Fibroblast of peridontal ligament (primary cell): ENCODE results near the gene MDP1.
"Not testable (repeated sequence)": the region's sequence is repeated elsewhere in the genome, so short reads cannot be mapped to it uniquely, and the experiment has no call there.

Experiments used
- DNase-seq: peaks from one replicate; pipeline ENCODE4 v3.0.0-alpha.2; 2010; ENCODE audit errors: extremely low read depth

Gene MDP1

DNA sequence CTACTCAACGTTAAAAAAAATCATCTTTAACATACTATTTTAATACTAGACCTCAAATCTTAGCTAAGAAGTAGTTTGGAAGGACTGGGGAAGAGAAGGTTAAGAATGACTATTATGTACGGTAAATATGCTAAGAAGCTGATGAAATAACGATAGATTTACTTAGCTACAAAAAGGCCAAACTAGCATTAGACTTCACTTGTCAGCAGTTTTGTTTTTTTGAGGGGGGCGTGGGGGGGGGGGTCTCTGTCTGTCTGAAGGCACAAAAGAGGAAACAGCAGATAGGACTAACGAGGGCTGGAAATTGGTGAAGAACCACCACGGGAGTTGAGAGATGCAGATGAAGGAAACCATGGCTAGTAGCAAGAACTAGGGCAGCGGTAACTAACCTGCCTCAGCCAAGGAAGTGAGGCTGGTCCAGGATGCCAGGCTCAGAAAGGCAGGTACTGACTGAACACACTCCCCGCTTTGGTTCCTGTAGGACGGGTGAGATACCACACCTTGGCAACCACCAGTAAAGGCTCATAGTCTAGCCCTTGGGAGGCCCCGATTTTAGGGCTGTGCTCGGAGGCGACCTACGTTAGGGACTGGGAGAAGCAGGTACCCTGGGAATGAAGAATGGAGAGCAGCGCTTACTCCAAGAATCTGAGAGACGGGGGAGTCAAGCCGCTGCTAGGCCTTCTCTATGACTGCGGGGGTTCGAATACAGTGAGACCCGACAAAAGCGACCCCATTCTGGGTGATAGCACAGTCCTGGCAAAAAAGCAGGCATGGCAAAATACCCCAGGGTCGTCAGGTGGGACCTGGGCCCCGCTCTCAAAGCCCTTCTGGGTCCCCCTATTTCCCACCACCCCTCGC is 15.6 kb upstream of the MDP1 start:
- no peak for DNase-seq

DNA sequence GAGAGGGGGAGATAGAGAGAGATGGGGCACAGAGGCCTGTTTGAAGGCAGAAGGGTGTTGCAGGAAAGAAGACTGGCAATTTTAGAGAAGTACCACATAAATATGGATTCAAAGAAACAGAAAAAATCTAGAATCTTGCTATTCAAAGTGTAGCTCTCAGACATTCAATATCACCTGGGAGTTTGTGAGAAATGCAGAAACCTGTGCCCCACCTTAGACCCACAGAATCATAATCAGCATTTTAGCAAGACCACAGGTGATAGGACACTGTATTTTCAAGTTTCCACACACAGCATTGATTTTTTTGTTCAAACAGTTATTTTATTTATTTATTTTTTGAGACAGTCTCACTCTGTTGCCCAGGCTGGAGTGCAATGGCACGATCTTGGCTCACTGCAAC is 13.0 kb upstream of the MDP1 start:
- no peak for DNase-seq

DNA sequence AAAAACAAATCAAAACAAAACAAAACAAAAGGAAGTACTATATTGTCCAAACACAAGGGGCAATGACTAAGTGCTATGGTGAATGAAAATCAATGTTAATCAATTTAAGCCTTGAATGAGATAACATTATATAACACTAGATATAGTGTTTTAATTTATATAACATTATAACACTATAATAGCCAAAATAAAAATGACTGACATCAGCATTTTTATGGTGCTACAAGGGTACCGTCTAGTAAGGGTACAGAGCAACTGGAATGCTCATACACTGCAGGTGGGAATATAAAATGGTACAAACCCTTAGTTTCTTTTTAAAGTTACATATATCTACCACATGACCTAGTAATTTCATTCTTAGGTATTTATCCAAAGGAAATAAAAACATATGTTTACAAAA is 10.6 kb upstream of the MDP1 start:
- no peak for DNase-seq

DNA sequence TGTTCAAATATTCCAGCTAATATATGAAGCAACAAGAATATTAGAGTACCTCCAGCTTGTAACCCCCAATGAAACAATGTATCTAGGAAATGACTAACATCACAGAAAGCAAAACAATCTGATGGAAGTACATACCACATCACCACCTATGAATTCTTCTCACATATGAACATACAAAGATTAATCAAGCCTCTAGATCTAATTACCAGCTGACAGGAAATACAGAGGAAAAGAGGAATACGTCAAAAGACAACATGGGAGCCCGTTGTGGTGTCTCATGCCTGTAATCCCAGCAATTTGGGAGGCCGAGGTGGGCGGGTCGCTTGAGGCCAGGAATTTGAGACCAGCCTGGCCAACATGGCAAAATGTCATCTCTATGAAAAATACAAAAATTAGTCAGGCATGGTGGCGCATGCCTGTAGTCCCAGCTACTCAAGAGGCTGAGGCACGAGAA is 8.8 kb upstream of the MDP1 start:
- no peak for DNase-seq

DNA sequence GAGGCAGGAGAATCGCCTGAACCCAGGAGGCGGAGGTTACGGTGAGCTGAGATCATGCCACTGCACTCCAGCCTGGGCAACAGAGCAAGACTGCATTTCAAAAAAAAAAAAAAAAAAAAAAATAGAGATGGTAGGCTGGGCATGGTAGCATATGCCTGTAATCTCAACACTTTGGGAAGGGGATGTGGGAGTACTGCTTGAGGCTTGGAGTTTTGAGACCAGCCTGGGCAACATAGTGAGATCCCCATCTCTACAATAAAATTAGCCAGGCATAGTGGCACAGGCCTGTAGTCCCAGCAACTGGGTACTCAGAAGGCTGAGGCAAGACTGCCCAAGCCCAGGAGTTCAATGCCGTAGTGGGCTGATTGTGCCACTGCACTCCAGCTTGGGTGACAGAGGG is 7.1 kb upstream of the MDP1 start:
- DNase-seq: not testable (repeated sequence)

DNA sequence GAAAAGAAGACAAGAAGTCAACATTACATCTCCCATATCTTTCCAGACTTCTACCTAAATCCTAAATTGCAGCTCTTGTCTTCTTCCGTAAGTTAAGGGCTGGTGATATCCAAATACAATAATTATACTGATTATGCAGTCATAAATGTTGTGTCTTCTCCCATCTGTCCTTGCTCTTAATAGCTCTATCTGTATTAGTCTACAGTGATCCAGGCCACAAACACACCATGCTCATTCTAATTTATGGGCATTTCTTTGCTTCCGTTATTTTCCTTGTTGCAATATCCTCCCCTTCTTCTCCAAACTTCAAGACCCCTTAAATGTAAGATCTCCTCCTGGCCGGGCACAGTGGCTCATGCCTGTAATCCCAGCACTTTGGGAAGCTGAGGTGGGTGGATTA is 3.7 kb upstream of the MDP1 start:
- no peak for DNase-seq

DNA sequence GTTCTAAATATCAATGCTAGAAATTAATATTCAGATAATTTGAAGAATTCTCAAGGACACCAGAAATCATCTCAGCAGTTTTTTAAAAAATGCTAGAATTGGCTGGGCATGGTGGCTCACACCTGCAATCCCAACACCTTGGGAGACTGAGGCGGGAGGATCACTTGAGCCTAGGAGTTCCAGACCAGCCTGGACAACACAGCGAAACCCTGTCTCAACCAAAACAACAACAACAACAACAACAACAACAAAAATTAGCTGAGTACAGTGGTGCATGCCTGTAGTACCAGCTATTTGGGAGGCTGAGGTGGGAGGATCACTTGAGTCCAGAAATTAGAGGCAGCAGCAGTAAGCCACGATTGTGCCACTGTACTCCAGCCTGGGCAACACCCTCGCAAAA is 3.2 kb upstream of the MDP1 start:
- no peak for DNase-seq

DNA sequence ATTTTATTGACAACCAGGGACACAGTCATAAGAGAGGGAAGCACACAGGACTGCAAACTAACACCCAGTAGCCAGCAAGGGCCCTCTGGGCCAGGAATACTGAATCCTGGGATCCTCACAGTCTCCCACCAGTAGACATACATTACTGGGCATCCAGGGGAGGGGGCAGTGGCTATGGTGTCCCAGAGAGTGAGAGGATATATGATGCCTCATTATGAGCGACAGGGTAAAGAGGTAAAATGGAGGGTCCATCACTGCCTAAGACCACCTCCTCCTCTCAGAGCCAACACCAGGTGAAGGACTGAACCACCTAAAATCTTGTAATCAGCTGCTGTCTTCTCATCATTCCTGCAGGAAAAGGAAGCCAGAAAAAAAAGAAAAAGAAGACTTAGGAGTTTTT is 1.0 kb upstream of the MDP1 start:
- not testable (repeated sequence) for DNase-seq

DNA sequence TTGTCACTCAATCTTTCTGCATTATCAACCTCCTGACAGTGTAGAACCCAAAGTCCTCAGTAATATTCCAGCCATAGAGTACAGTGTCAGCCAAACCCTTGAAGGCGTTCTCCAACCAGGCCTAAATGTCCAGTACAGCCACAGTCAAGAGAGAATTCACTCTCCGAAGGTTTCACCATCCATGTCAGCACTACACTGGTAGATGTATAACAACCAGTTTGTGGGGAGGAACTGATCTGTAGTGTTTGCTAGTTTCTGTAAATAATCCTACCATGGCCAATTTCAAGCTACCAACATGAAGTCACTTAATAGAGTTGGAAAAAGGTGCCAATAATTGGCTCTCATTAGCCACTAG is 456 bp upstream of the MDP1 start:
- no peak for DNase-seq

DNA sequence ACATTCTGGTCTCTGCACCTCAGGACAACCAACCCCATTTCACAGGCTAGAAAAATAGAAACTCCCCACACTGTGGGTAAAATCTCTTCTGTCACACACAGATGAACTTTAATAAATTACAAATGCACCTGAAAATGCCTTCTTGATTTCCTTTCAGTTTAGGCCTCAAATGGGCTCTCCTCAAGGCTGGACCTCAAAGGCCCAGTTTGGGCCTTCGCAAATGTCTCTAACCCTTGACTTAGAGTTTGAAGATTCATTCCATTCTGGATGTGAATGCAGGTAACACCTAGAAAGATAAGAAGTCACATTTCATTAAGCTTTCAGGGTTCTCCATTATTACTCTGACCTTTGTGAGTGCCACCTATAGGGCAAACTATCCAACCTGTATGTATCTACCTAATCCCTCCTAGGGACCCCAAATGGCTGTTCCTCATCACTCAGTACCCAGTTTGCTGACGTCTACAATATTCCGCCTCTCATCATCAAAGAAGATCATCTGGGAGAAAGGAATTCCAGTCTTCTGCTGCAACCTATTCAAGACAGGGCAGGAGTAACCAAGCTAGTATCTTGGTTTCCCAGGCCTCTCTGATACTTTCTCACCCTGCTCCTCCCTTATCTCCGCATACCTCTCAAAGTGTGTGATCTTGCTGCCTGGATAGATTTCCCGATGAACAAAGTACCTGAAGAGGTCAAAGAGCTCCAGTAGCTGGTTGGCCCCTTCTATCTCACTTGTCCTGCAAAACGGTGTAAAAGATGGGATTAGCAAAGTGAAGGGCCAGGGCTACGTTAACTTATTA is 1.8 kb downstream of the MDP1 start:
- DNase-seq: no peak

DNA sequence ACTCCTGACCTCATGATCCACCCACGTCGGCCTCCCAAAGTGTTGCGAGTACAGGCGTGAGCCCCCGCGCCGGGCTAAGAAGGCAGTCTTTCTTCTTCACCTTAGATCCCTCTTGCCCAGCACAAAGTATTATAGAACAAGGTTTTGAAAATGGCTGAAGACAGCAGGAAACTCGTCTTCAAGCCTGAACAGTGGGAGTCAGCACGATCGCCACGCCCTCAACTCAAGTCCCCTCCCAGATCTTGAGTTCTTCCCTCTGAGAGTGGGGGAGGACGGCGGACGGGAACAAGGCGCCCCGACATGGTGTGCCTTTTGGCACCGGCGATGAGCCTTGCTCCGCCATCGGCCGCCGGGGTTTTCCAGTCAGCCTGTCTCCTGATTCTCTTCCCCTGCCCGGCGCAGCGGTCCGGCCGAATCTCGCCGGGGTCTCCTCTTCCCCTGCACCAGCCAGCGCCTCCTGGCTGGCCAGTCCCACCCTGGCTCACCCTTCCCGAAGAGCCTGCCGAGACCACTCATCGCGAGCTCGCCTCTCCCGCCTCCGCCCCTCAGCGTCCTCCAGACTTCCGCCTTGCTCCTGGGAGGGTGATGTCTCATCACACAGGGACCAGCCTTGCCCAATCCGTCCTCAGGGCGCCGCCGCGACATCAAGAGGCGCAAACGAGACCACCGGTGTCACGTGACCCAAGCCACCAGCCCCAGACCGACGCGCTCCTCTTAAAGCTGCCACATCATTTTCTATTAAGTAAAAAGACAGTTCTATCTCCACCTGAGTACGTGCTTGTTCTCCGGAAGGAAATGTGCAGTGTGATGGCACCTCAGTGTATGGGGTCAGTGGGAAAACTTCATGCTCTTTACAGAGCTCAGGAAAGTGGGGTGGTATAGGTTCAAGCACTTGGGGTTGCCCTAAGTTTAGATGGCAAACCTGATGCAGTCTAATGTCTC is 2.7 kb downstream of the MDP1 start, which contains the start of gene CHMP4A:
Gene CHMP4A, minus strand, starts transcription at position 565 of the 942 bp plus-strand sequence. Its CDS starts 49 bp downstream, at position 516.
- peak; percentile 97 for DNase-seq

DNA sequence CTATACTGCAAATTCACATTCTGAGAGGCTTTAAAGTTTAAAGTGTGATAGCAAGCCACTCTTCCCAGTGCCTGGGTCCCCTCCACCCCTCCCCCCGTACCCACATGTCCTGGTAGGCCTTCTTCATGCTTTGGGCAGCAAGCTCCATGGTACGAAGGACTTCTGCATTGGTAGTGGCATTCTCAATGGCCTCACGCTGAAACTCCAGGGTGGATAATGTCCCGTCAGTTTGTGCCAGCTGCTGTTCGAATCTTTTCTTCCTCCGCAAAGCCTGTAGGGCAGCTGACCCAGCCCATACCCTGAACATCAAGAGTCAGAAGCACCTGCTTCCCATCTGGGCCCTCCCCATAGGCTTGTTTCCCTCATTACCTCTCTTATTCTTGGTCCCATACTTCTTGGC is 4.6 kb downstream of the MDP1 start:
- no peak for DNase-seq

DNA sequence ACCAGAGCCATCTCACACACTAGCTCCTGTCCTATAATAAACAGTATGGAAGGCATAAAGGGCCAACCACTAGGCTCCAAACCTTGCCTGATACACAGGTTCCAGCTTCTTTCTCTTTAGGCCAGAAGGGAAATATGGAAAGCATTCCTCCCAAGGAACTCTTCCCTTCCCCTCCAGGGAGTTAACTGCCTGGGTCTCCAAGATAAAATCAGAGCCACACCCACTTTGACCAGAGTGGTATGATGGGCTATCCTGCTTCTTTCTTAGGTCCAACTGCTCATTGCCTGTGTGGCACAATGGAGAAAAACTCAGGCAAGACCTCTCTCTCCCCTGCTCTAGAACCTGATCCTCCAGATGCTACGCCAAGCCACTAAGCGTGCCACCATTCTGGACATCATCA is 8.2 kb downstream of the MDP1 start:
- no peak for DNase-seq

DNA sequence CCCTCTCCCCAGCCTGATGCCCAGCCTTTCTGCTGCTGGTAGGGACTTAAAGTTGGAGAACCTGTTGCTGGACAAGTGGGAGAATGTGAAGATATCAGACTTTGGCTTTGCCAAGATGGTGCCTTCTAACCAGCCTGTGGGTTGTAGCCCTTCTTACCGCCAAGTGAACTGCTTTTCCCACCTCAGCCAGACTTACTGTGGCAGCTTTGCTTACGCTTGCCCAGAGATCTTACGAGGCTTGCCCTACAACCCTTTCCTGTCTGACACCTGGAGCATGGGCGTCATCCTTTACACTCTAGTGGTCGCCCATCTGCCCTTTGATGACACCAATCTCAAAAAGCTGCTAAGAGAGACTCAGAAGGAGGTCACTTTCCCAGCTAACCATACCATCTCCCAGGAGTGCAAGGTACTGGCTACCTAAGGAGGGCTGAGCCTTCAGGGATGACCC is 8.7 kb downstream of the MDP1 start:
- no peak for DNase-seq

DNA sequence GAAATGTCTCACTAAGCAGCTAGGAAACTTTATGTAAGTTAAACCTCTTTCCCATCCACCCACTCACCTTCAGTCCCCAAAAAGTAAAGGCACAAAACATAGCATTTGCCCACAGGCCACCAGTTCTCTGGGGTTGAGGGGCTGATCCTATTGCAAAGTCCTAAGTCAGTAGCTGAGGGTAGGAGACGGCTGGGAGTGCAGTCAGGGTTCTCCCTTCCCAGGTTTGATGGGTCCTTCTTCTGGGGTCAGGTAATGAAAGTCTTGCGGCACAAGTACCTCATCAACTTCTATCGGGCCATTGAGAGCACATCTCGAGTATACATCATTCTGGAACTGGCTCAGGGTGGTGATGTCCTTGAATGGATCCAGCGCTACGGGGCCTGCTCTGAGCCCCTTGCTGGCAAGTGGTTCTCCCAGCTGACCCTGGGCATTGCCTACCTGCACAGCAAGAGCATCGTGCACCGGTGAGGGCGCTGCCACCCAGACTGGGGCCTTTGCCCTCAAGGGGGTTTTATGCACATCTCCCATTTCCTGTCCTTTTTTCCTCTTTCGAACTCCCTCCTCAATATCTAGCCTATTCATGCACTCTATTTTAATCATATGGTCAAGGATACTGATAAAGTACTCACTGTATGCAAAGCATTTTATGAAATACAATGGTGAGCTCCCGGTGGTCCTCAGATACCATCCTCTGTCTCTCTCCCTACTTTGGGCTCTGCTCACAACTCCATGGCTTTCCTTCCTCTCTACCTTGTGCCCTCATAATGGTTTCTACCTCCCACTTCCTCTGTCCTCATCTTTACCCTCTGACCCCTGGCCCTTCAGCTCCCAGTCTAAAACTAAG is 9.4 kb downstream of the MDP1 start:
- no peak for DNase-seq

DNA sequence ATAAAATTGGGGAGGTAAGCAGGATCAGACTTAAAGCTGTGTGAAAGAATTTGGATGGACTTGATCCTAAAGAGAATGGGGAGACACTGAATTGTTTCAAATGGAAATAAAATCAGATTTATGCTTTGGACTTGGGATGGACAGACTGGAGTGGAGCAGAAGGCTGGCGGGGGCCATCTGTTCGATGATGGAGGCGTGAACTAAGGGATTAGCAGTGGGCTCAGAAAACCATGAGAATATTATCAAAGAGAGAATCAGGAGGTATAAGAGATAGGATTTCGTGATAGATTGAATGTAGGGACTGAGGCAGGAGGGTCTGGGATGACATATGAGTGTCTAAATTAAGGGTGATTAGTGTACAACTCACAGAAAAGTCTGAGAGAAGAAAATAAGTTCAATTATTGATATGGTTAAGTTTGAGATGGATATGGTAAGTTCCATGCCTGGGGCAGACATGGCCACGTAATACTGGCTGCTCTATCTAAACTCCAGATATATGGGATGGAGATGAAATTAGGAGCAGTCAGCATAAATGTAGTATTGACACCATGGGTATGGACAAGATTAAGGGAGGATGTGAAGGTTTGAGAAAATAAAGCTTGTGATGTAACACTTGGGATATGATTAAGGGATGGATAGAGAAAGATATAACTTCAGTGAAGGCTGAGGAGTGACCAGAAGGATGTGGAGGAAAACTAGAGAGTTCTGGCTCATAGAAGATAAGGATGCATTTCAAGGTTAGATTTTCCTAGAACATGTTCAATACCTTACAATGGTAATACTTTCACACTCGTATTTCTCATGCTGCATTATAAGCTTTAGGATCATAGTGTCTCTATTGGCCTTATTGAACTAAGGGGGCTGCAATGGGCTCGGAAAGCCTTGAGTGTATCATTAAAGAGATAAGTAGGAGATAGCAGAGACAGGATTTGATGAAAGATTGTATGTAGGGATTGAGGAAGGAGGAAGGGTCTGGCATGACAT is 11.4 kb downstream of the MDP1 start:
- no peak for DNase-seq

DNA sequence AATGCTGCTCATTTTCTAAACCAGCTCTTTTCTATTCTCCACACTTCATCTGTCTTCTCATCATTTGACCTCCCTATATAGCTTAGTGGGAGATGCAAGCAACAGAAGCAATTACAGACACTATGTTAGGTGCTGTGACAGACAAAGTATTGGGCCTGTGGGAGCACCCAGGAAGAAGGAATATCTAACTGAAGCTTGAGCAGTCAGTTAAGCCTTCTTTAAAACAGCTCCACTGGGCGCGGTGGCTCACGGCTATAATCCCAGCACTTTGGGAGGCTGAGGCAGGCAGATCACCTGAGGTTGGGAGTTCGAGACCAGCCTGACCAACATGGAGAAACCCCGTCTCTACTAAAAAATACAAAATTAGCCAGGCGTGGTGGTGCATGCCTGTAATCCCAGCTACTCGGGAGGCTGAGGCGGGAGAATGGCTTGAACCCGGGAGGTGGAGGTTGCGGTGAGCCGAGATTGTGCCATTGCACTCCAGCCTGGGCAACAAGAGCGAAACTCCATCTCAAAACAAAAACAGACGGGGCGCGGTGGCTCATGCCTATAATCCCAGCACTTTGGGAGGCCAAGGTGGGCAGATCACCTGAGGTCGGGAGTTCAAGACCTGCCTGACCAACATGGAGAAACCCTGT is 12.5 kb downstream of the MDP1 start:
- not testable (repeated sequence) for DNase-seq

DNA sequence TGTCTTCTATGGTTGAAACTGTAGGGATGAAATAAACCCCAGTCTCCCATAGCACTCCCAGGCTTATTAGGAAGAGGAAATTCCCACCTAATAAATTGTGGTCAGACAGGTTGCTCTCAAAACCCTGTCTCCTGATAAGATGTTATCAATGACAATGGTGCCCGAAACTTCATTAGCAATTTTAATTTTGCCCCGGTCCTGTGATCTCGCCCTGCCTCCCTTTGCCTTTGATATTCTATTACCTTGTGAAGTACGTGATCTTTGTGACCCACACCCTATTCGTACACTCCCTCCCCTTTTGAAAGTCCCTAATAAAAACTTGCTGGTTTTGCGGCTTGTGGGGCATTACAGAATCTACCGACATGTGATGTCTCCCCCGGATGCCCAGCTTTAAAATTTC is 13.3 kb downstream of the MDP1 start:
- not testable (repeated sequence) for DNase-seq
